HEK293 (cell line): ENCODE results near the gene RAMAC.
"Not testable (repeated sequence)": the region's sequence is repeated elsewhere in the genome, so short reads cannot be mapped to it uniquely, and the experiment has no call there.

Source experiments
- CTCF ChIA-PET: fragments of 350-600 bp; formaldehyde crosslinking; extraction: SDS; loops from one replicate; lab custom pipeline; 2021; ENCODE audit warnings: antibody characterized with exemption; lab: Yijun Ruan, JAX
- POLR2A ChIA-PET: fragments of 300-600 bp; formaldehyde crosslinking; extraction: SDS; loops from one replicate; lab custom pipeline; 2020; ENCODE audit warnings: antibody characterized with exemption, inconsistent platforms; lab: Yijun Ruan, JAX
- H3K27ac ChIP-seq: fragments of 200-500 bp; sonication (Bioruptor generic); 2 replicates; pipeline ENCODE4 v1.5.1; 2014; ENCODE audit warnings: low read depth, low read length, control low read depth, inconsistent platforms; ENCODE audit errors: extremely low read depth
- H3K36me3 ChIP-seq, 2 experiments: fragments of 200-500 bp in 1 of 2; sonication (Bioruptor generic) in 1 of 2; 1 replicate in 1 of 2; 2 replicates in 1 of 2; pipeline ENCODE4 v1.5.1; 2014 to 2017; ENCODE audit warnings: inconsistent platforms in 2 of 2, low read length in 2 of 2; ENCODE audit not compliant: control insufficient read depth in 2 of 2, insufficient read depth in 1 of 2
- H3K4me1 ChIP-seq: fragments of 200-500 bp; sonication (Bioruptor generic); 2 replicates; pipeline ENCODE4 v1.5.1; 2014; ENCODE audit warnings: mild to moderate bottlenecking, low read length, inconsistent platforms; ENCODE audit not compliant: control insufficient read depth, insufficient read depth
- H3K4me3 ChIP-seq: 2 replicates; pipeline ENCODE4 v1.5.1; 2011; ENCODE audit warnings: low read depth, mild to moderate bottlenecking, control low read depth, low read length, moderate library complexity
- H3K9me3 ChIP-seq: fragments of 200-500 bp; sonication (Bioruptor generic); 2 replicates; pipeline ENCODE4 v1.5.1; 2014; ENCODE audit warnings: low read depth, low read length, inconsistent platforms; ENCODE audit not compliant: control insufficient read depth, insufficient read depth
- BCL11A ChIP-seq: fragments of 450-650 bp; formaldehyde crosslinking; IDR thresholded peaks from 2 replicates; pipeline ENCODE4 v1.5.1; 2016; ENCODE audit warnings: low read depth, missing biosample characterization, missing genetic modification characterization
- EGR2 ChIP-seq: fragments of 450-650 bp; formaldehyde crosslinking; IDR thresholded peaks from 2 replicates; pipeline ENCODE4 v1.5.1; 2016; ENCODE audit warnings: low read depth, missing biosample characterization, missing genetic modification characterization
- GLI2 ChIP-seq: fragments of 450-650 bp; formaldehyde crosslinking; IDR thresholded peaks from 2 replicates; pipeline ENCODE4; 2017; ENCODE audit warnings: missing biosample characterization, missing genetic modification characterization, low read depth, borderline replicate concordance
- GLIS1 ChIP-seq: fragments of 450-650 bp; formaldehyde crosslinking; IDR thresholded peaks from 2 replicates; pipeline ENCODE4 v1.5.1; 2016; ENCODE audit warnings: missing biosample characterization, missing genetic modification characterization
- KLF1 ChIP-seq: fragments of 450-650 bp; formaldehyde crosslinking; IDR thresholded peaks from 2 replicates; pipeline ENCODE4 v1.5.1; 2016; ENCODE audit warnings: missing biosample characterization, missing genetic modification characterization
- OSR2 ChIP-seq: fragments of 450-650 bp; formaldehyde crosslinking; IDR thresholded peaks from 2 replicates; pipeline ENCODE4 v1.5.1; 2016; ENCODE audit warnings: missing biosample characterization, missing genetic modification characterization
- ZFHX2 ChIP-seq: fragments of 450-650 bp; formaldehyde crosslinking; conservative IDR thresholded peaks from 2 replicates; pipeline ENCODE4 v1.5.1; 2016; ENCODE audit warnings: missing biosample characterization, missing genetic modification characterization
- ZNF10 ChIP-seq: fragments of 450-650 bp; formaldehyde crosslinking; IDR thresholded peaks from 2 replicates; pipeline ENCODE4 v1.5.1; 2017; ENCODE audit warnings: missing biosample characterization, missing genetic modification characterization
- ZNF146 ChIP-seq: fragments of 450-650 bp; formaldehyde crosslinking; IDR thresholded peaks from 2 replicates; pipeline ENCODE4 v1.5.1; 2016; ENCODE audit warnings: missing biosample characterization, missing genetic modification characterization
- ZNF175 ChIP-seq: fragments of 450-650 bp; formaldehyde crosslinking; IDR thresholded peaks from 2 replicates; pipeline ENCODE4 v1.5.1; 2016; ENCODE audit warnings: missing biosample characterization, missing genetic modification characterization
- ZNF184 ChIP-seq: fragments of 450-650 bp; IDR thresholded peaks from 2 replicates; pipeline ENCODE4 v1.5.1; 2018; ENCODE audit warnings: missing biosample characterization, mild to moderate bottlenecking, missing genetic modification characterization
- ZNF221 ChIP-seq: fragments of 450-650 bp; formaldehyde crosslinking; IDR thresholded peaks from 2 replicates; pipeline ENCODE4 v1.5.1; 2017; ENCODE audit warnings: missing biosample characterization, missing genetic modification characterization, borderline replicate concordance
- ZNF416 ChIP-seq: fragments of 450-650 bp; formaldehyde crosslinking; IDR thresholded peaks from 2 replicates; pipeline ENCODE4 v1.5.1; 2016; ENCODE audit warnings: missing biosample characterization, missing genetic modification characterization
- ZNF510 ChIP-seq: fragments of 450-650 bp; formaldehyde crosslinking; IDR thresholded peaks from 2 replicates; pipeline ENCODE4 v1.5.1; 2018; ENCODE audit warnings: mild to moderate bottlenecking, missing genetic modification characterization, missing biosample characterization; ENCODE audit not compliant: insufficient replicate concordance
- ZNF513 ChIP-seq: fragments of 450-650 bp; IDR thresholded peaks from 2 replicates; pipeline ENCODE4 v1.5.1; 2018; ENCODE audit warnings: missing biosample characterization, missing genetic modification characterization
- ZNF529 ChIP-seq: fragments of 450-650 bp; formaldehyde crosslinking; IDR thresholded peaks from 2 replicates; pipeline ENCODE4 v1.5.1; 2017; ENCODE audit warnings: missing genetic modification characterization, missing biosample characterization; ENCODE audit not compliant: insufficient replicate concordance
- ZNF623 ChIP-seq: fragments of 450-650 bp; formaldehyde crosslinking; IDR thresholded peaks from 2 replicates; pipeline ENCODE4 v1.5.1; 2016; ENCODE audit warnings: missing biosample characterization, missing genetic modification characterization
- ZNF624 ChIP-seq: fragments of 450-650 bp; formaldehyde crosslinking; IDR thresholded peaks from 2 replicates; pipeline ENCODE4 v1.5.1; 2017; ENCODE audit warnings: missing biosample characterization, missing genetic modification characterization
- ZNF629 ChIP-seq: fragments of 450-650 bp; formaldehyde crosslinking; IDR thresholded peaks from 2 replicates; pipeline ENCODE4 v1.5.1; 2017; ENCODE audit warnings: missing biosample characterization, missing genetic modification characterization
- ZNF670 ChIP-seq: fragments of 450-650 bp; formaldehyde crosslinking; IDR thresholded peaks from 2 replicates; pipeline ENCODE4 v1.5.1; 2016; ENCODE audit warnings: missing biosample characterization, missing genetic modification characterization, low read depth
- ZNF76 ChIP-seq: fragments of 450-650 bp; formaldehyde crosslinking; IDR thresholded peaks from 2 replicates; pipeline ENCODE4; 2016; ENCODE audit warnings: low read depth, missing biosample characterization, missing genetic modification characterization, borderline replicate concordance
- ZXDB ChIP-seq: fragments of 450-650 bp; formaldehyde crosslinking; IDR thresholded peaks from 2 replicates; pipeline ENCODE4 v1.5.1; 2016; ENCODE audit warnings: missing biosample characterization, missing genetic modification characterization
- TF ChIP-seq, protein P1 (sequence below): fragments of 450-650 bp; formaldehyde crosslinking; IDR thresholded peaks from 2 replicates; pipeline ENCODE4 v1.5.1; 2016; ENCODE audit warnings: missing biosample characterization, missing genetic modification characterization

The RAMAC gene

GRCh38 chr15:82937712-82938058, 48.3 kb upstream of the RAMAC start:
- no peaks in the 10 kb centered on the region for H3K4me1 ChIP-seq
- no peak overlapping the region for H3K4me3 ChIP-seq
- CTCF ChIA-PET: no interaction called here
- no peak overlapping the region for H3K27ac ChIP-seq
- POLR2A ChIA-PET: no interaction called here
- no peaks in the 10 kb centered on the region for H3K36me3 ChIP-seq
- no peak for TF ChIP-seq ZNF510
- no peak for TF ChIP-seq GLI2 (tag by site-specific recombination)
- no peak for TF ChIP-seq ZXDB (tag by site-specific recombination)
- TF ChIP-seq ZNF670 (tag by site-specific recombination): no peak
- no peak for TF ChIP-seq ZNF529 (tag by site-specific recombination)
- no peak for TF ChIP-seq ZNF623 (tag by site-specific recombination)
- TF ChIP-seq BCL11A: no peak
- TF ChIP-seq GLIS1: no peak
- TF ChIP-seq ZNF513 (tag by site-specific recombination): no peak
- TF ChIP-seq KLF1 (tag by site-specific recombination): no peak
- TF ChIP-seq ZNF629 (tag by site-specific recombination): no peak
- no peak for TF ChIP-seq ZNF221 (tag by site-specific recombination)
- TF ChIP-seq ZFHX2: no peak
- no peak for TF ChIP-seq ZNF416 (tag by site-specific recombination)
- TF ChIP-seq ZNF10: no peak
- no peak for TF ChIP-seq ZNF624
- no peaks in the 10 kb centered on the region for H3K9me3 ChIP-seq

GRCh38 chr15:82939678-82940077, 46.3 kb upstream of the RAMAC start:
- H3K9me3 ChIP-seq, H3K27ac ChIP-seq, H3K36me3 ChIP-seq, H3K4me1 ChIP-seq, H3K4me3 ChIP-seq: not testable (repeated sequence)
- POLR2A ChIA-PET: interaction anchor here (0.6 kb wide), 1 partner anchor 63 kb away, joined by 6 read pairs; no protein-coding TSS in a partner anchor
- CTCF ChIA-PET: interaction anchor here (0.6 kb wide), 1 partner anchor 10 kb away, joined by 4 read pairs; no protein-coding TSS in a partner anchor
- TF ChIP-seq ZNF146 (tag by site-specific recombination): peak; percentile 93
- TF ChIP-seq, protein P1, sequence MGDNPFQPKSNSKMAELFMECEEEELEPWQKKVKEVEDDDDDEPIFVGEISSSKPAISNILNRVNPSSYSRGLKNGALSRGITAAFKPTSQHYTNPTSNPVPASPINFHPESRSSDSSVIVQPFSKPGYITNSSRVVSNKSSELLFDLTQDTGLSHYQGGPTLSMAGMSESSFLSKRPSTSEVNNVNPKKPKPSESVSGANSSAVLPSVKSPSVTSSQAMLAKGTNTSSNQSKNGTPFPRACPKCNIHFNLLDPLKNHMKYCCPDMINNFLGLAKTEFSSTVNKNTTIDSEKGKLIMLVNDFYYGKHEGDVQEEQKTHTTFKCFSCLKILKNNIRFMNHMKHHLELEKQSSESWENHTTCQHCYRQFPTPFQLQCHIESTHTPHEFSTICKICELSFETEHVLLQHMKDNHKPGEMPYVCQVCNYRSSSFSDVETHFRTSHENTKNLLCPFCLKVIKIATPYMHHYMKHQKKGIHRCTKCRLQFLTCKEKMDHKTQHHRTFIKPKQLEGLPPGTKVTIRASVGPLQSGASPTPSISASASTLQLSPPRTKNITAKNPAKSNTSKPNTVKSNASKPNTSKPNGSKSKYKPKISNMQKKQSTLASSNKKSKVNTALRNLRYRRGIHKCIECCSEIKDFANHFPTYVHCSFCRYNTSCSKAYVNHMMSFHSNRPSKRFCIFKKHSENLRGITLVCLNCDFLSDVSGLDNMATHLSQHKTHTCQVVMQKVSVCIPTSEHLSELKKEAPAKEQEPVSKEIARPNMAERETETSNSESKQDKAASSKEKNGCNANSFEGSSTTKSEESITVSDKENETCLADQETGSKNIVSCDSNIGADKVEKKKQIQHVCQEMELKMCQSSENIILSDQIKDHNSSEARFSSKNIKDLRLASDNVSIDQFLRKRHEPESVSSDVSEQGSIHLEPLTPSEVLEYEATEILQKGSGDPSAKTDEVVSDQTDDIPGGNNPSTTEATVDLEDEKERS (tag by site-specific recombination): 0 out of 2 replicates have a peak, but pooled peaks have one; percentile 14
- TF ChIP-seq, all 188 proteins: peak for 2; not testable (repeated sequence) for 186

- H3K9me3 ChIP-seq: no peaks in the 10 kb centered on the region
- peaks cover 3% of the 10 kb centered on the region; the same call in 1 of the 2 replicates for H3K4me1 ChIP-seq
- POLR2A ChIA-PET: interaction anchor here (0.7 to 1.3 kb wide), 3 partner anchors 10 to 67 kb away, joined by 3 to 5 read pairs (median 3); no protein-coding TSS in a partner anchor
- CTCF ChIA-PET: interaction anchor here (0.6 to 1.7 kb wide), 4 partner anchors 22 to 1645 kb away, joined by 3 to 5 read pairs (median 3); partner anchors contain the start of gene C15orf40
- H3K4me3 ChIP-seq: no peak overlapping the region
- no peak overlapping the region for H3K27ac ChIP-seq
- TF ChIP-seq EGR2: 0 out of 2 replicates have a peak, but pooled peaks have one; percentile 13
- TF ChIP-seq ZNF76 (tag by site-specific recombination): no peak
- peak; percentile 56 for TF ChIP-seq ZFHX2
- no peak for TF ChIP-seq ZNF184
- TF ChIP-seq ZNF175 (tag by site-specific recombination): no peak
- TF ChIP-seq OSR2 (tag by site-specific recombination): peak; percentile 71
- no peaks in the 10 kb centered on the region for H3K36me3 ChIP-seq
Measured at GRCh38 chr15:82942691-82943090, 43.3 kb upstream of the RAMAC start.
